GM18907 (cell line): ENCODE results near the gene TCP10L.
"Not testable (repeated sequence)": the region's sequence is repeated elsewhere in the genome, so short reads cannot be mapped to it uniquely, and the experiment has no call there.

Experiments
- ATAC-seq: cut with Tn5 transposase; IDR thresholded peaks from one replicate; pipeline ENCODE4 v1.9.1; 2021; ENCODE audit warnings: mild to moderate bottlenecking, moderate library complexity; ENCODE audit not compliant: unreplicated experiment

TCP10L gene, protein sequence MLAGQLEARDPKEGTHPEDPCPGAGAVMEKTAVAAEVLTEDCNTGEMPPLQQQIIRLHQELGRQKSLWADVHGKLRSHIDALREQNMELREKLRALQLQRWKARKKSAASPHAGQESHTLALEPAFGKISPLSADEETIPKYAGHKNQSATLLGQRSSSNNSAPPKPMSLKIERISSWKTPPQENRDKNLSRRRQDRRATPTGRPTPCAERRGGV

DNA sequence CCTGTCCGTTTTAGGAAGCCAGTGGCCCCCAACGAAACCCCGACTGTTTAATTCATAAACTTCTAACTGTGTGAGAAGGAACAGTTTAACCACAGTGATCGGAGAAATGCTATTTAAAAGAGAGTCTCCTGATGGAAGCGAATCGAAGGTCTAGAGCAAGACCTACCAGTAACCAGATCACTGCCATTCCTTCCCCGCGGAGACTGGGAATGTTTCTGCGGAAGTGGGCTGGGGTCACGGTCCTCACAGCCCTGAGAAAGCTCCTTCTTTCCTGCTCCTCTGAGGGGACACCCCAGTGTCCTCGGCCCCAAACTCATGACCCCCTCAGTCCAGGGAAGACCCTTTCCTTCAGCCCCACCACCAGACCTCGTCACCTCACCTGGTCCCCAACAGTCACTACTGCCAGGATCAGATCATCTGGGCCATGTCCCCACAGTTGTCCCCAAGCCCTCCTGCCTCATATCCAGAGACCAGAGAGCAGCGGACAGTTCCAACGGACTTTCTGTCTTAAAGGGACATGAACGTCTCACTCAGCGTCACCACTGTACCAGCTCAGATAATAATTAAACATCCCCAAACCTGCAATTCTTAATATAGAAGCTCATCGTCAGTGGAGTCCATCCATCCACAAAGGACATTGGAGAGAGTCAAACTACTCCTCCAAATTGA is at the start of gene TCP10L:
TSS of gene TCP10L (minus strand) at position 482 of the 669 bp plus-strand sequence. CDS start 1,219 bp downstream, outside the sequence.
- ATAC-seq = no peak

DNA sequence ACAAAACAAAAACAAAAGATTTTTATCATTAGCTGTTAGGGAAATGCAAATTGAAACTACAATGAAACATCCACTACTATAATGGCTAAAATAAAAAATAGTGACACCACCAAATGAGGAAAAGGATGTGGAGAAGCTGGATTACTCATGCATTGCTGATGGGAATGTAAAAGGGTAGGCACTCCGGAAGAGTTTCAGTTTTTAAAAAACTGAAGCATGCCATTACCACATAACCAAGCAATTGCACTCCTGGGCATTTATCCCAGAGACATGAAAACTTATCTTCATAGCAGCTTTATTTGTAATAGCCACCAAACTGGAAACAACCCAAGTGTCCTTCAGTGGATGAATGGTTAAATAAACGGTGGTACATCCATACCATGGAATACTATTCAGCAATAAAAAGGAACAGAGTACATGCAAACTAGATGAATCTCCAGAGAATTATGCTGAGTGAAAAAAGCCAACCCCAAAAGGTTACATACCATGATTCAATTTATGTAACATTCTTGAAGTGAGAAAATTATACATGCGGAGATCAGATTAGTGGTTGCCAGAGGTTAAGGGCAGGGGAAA is 41.4 kb upstream of the TCP10L start:
- ATAC-seq = no peak

DNA sequence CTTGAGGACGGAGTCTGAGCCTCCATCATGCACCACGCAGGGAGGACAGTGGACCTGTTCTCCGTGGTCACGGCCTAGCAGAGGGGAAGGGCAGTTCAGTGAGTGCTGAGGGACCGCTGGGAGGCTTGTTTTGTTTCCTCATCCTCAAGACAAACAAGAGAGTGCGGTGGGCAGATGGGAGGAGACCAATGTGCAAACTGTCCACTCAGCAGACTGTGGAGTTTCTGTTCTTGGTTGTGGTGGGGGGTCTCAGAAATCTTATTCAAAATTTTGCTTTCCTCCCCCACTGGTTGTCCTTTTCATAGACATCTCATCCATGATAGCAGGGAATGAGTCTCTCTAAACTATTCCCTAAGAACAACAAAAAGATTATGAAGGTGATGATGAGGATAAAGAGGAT is 32.9 kb upstream of the TCP10L start:
- ATAC-seq = not testable (repeated sequence)

DNA sequence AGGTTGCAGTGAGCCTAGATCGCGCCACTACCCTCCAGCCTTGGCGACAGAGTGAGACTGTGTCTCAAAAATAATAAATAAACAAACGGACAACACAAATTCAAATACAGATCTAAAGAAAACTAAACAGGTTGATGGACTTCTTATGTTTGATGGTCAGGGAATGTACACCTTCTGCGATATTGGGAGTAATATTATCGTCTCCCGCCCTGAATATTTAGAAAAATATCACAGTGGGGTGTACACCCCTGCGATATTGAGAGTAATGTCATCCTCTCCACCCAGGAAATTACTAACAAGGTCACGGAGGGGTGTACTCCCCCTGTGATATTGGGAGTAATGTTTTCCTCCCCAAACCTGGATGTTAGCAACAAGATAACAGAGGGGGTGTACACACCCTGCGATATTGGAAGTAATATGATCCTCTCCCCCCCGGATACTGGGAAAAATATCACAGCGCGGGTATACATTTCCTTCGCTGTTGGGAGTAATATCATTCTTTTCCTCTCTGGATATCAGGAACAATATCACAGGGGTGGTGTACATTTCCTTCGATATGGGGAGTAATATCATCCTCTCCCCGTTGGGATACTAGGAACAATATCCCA is 28.2 kb upstream of the TCP10L start:
- ATAC-seq = no peak

DNA sequence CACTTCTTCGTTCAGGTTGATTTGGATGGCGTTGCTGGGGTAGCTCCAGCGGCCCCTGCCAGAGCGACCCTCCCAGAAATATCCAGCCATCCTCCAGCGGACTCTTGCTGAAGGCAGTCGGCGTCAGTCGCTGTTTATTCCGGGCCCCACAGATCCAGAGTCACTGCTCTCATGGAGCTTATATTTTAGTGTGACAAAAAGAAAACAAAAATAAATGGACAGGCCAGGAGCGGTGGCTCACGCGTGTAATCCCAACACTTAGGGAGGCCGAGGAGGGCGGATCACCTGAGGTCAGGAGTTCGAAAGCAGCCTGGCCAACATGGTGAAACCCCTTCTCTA is 27.6 kb upstream of the TCP10L start:
- ATAC-seq = no peak

DNA sequence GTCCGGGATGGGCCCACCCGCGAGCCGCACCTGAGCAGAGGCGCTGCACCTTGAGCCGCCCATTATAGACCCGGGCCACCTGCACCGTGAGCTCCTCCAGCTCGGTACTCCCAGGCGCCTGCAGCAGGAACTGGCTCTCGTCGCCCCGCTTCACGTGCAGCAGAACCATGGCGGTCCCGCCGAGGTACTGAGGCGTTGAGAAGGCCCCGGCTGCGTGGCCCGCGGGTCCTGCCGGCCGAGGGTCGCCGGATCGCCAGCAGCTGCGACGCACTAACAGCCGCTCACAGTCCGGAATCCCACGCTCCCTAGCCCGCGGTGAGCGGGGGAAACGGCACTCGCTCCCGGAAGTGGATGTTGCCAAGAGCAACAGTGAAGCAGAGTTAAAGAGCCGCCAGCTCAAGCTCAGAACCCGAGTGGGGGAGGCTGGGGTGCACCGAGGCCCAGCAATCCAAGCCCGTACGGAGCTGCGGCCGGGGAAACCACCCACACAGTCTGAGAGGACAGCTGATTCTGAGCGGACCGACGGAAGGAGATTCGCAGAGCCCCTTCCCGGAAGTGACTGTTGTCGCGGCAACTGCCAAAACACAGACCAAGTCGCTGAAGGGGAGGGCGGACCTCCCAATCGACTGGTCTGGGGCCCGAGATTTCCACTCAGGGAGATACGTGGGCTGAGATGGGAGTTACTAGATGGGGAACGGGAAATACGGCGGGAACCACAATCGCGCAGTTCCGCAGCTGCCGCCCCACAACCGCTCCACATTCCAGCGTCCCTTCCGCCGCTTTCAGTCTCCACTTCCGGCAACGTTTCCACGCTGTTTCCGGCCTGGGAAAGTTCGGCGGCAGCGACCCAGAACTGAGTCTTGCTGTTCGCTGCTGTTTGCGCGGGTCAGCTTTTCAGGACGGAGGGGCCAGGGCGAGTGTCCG is 27.0 kb upstream of the TCP10L start, which contains the start of gene CFAP298:
TSS of gene CFAP298 (minus strand) at position 303 of the 924 bp plus-strand sequence. CDS start at position 169, 134 bp downstream.
- peak; percentile 97 for ATAC-seq

DNA sequence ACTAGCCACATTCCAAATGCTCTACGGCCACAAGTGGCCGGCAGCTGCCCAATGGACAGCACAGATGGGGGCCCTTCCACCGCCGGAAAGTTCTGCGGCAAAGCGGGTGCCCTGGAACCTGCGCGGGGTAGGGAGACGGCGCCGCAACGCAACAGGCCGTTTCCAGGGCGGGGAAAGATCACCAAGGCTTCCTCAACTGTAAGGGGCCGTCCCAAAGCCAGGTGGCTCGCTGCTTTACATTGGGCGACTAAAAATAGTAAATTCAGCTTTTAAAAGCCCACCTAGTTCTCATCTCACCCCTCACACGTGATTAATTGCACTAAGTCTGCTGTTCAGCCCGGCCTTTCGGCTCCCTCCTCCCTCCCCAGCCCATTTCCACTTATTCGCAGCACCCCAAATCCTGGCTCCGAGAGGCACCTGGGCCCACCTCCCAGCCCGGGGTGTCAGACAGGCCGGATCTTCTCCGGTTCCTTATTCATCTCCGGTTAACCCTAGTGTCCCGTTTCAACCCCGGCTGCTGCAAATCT is 26.2 kb upstream of the TCP10L start:
- peak; percentile 14 for ATAC-seq

DNA sequence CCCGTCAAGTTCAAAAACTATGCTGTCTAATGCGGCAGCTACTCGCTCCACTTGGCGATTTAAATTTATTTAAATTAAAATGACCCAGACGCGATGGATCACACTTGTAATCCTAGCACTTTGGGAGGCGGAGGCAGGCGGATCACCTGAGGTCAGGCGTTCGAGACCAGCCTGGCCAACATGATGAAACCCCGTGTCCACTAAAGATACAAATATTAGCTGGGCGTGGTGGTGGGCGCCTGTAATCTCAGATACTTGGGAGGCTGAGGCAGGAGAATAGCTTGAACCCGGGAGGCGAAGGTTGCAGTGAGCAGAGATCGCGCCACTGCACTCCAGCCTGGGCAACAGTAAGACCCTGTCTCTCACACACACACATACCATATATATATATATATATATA is 25.6 kb upstream of the TCP10L start:
- not testable (repeated sequence) for ATAC-seq

DNA sequence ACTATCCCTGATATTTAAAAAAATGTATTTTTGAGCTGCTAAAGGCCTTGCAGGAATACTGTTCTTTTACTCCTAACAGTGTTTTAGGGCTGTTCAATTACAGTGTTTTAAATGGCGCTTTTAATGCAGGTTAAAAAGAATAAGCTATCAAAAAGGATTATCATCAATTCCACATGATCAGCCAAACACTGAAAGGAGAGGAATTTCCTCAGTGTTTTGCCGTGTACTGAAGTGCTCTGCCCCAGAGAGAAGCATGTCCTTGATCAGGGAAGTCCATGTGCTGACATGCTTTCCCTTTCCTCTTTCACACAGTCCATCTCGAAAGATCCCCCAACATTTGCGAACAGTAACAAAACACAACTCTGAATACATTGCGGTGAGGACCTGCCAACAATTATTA is 23.5 kb upstream of the TCP10L start:
- no peak for ATAC-seq

DNA sequence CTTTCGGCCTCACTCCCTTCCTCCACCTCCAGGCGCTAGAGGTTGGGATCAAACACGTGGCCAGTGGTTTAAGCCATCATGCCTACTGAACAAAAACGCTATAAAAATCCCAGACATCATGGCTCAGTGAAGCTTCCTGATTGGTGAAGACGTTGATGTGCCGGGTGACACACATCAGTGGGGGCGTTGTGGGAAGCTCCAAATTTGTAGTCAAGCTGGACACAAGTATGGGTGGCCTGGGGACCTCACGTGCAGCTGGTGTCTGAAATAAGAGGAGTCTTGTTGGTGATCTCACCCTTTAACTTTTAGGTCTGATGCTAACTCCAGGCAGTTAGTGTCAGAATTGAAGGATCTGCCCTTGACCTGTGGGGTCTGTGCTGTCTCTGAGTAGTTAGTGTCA is 20.1 kb upstream of the TCP10L start:
- no peak for ATAC-seq

DNA sequence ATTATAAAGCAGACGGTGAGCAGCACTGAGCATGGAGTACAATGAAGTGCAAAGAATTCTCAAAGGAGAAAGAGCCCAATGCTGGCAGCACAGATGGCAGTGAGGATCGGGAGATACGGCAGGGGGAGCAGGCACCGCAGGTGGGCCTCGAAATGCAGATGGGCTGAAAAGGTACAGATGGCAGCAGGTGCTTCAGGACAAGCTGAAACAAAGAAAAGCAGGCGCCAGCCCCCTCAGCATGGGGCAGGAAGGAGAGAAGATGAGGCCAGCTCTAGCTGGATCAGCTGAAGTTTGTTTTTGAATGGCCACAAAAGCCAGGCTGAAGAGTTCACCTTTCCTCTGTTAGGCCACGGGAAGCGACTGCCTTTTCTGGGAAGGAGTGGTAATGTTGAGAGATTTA is 19.1 kb upstream of the TCP10L start:
- ATAC-seq = no peak

DNA sequence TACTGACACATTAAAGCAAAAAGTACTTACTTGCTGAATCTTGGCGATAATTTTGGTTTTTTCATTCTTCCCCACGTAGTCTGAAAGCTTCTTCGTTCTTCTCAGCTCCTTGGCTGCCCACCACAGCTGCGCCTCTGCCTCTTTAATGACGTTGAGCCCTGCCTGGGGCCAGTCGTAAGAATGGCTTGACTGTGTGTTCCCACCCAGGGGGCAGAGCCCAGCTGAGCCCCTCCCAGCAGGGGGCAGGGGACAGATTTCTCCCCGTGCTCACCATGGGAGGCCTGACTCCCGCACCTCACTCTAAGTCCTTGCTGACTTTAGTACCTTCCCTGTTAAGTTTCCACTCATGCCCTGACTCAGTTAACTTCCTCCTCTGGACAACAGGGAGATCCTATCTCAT is 17.8 kb upstream of the TCP10L start:
- no peak for ATAC-seq

DNA sequence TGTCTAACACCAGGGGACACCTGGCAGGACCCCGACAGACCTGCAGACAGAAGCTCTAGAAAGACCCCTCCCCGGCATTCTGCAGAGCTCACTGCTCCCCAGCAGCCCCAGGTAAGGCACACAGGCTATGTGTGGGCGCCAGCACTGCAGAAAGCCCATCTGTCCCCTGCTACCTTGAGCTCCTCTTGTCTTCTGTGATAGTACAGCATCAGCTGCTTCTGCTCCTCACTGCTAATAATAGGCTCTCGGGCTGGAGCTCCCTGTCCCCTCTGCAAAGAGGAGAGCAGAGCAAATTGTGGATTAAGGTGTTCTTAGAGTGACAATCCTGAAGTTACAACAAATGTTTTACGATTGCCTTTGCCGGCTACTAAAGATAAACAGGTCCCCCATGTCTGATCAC is 16.8 kb upstream of the TCP10L start:
- ATAC-seq = no peak

DNA sequence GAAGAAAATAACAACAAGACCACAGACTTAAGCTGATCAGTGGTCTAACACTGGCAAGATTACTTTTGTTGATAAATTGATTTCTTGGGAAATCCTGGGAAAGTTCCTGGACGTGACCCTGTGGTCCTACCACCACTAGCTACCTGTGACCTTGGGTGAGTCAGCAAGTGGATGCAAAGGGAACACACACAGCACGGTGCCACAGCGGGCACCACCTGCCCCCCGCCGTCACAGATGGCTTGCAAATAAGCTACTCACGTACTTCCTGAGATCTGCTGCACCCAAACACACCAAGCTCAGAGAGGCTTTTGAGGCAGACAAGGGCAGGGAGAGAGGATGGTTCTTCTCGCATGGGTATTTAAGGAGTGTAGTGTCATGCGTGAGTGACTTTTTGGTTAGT is 14.2 kb upstream of the TCP10L start:
- ATAC-seq = no peak

DNA sequence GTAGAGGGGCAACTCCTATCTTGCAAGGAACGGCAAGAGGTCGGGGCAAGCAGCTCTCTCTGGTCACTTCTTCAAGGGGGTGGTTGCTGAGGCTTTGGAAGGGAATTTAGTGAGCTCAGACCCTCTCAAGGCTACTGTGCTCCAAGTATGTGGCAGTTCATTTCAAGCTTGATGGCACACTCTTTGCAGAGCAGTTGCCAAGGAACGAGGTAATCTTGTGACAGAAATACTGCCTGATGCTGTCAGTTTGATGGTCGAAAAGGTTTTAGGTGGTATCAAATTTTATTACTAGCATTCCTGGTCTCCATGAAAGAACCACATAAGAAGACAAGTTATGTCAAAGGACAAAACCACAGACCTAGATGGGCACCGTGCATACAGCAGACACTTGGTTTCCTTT is 13.8 kb upstream of the TCP10L start:
- ATAC-seq = no peak

DNA sequence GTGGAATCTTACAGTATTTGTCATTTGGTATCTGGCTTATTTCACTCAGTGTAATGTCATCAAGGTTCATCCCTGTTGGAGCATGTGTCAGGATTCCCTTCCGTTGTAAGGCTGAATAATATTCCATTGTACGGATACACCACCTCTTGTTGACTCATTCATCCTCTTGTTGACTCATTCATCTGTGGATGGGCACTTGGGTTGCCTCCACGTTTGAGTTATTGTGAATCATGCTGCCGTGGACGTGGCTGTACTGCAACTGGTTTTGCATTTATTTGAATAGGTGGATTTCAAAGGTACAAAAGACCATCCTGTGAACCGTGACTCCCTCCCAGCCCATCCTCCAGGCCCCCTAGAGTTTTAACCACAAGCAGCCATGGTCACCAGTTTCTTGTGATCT is 11.9 kb upstream of the TCP10L start:
- no peak for ATAC-seq

DNA sequence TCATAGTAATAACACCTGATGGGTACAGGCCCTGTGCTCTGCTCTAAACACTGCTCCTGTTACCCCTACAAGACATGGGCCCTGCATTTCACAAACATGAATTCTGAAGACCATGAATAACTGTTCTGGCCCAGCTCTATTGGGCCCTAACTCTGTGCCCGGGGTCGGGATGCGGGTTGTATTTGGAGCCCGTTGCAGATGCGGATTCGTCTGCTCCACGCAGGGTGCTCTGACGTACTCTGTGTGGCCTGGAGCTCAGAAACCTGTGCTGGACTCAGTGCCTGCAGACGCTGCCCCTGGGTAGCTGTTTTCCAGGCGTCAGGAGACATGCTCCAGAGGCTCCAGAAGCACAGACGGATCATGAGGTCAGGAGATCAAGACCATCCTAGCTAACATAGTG is 10.1 kb upstream of the TCP10L start:
- no peak for ATAC-seq

DNA sequence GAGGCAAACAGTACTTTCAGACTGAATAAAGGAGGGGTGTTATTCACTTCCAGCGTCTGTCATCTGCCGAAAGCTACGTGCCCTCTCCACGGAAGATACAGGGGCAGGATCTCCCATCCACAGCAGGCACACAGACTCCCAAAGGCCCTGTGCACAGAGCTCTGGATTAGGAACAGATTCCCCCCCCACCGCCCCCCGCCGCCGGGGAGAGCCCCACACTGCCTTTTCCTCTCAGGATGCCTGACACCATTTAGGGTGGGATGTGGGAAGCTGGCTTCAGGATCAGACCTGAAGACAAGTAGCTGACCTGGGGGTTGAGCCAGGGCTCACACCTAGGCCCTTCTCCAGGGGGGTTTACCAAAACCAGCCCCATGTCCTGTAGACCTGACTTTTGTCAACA is 8.4 kb upstream of the TCP10L start:
- no peak for ATAC-seq

DNA sequence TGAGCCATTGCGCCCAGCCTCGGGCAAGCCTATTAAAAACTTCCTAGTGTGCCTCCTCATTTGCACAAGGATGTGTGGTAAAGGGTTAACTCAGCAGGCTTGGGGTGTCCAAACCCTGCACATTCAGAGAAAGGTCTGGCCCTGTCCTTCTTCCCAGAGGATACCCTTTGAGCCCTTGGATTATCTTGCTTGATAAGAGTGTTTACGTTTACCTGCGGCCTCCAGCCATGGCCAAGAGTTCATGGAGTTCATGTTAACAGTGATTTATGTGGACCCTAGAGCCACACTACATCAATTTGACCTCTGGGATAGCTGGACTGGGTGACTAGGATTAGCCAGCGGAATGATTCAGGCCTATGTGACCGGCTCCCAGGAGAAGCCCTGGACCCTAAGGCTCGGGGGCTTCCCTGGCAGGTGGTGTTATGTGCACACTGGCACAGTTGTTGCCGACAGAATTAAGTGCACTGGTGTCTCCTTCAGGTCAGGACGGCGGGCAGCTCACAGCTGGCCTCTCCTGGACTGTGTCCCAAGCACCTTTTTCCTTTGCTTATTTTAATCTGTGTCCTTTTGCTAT is 7.7 kb upstream of the TCP10L start:
- no peak for ATAC-seq

DNA sequence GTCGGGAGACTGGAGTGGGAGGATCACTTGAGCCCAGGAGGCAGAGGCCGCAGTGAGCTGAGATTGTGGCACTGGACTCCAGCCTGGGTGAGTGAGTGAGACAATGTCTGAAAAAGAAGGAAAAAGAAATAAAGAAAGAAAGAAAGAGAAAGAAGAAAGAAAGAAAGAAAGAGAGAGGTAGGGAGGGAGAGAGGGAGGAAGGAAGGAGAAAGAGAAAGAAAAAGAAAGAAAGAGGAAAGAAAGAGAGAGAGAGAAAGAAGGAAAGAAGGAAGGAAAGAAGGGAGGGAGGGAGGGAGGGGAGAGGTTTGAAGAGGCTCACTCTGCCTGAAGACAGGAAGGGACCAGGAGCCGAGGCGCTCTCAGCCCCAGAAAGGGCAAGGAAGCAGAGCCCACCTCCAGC is 4.8 kb upstream of the TCP10L start:
- no peak for ATAC-seq
